ENCODE results near the gene C17orf114.
"Not testable (repeated sequence)": the region's sequence is repeated elsewhere in the genome, so short reads cannot be mapped to it uniquely, and the experiment has no call there.

The C17orf114 gene

GRCh38 chr17:4838309-4838785 is 36.2 kb upstream of the C17orf114 start:
- peaks cover 9% of the 10 kb centered on the region for H3K4me1 ChIP-seq (ENCODE audit: control insufficient read depth, insufficient read depth, low read length)
- H3K36me3 ChIP-seq (ENCODE audit: control insufficient read depth, insufficient read depth, low read length) = no peaks in the 10 kb centered on the region

GRCh38 chr17:4837471-4838308 is 35.6 kb upstream of the C17orf114 start:
- Histone ChIP-seq H3K4me1 (ENCODE audit: control insufficient read depth, insufficient read depth, low read length) (peaks cover 9% of the 10 kb centered on the region), H3K27me3 (ENCODE audit: control insufficient read depth, insufficient read depth, low read length) (no peaks in the 10 kb centered on the region), H3K9me3 (ENCODE audit: control insufficient read depth, insufficient read depth, low read length) (no peaks in the 10 kb centered on the region), H3K9ac (ENCODE audit: low read depth, low read length) (no peak overlapping the region), H3K4me3 (ENCODE audit: low read depth, low read length) (no peak overlapping the region), H3K36me3 (ENCODE audit: control insufficient read depth, insufficient read depth, low read length) (no peaks in the 10 kb centered on the region)

More at GRCh38 chr17:4838309-4838785, 36.2 kb upstream of the C17orf114 start:
- no peaks in the 10 kb centered on the region for H3K27me3 ChIP-seq (ENCODE audit: control insufficient read depth, insufficient read depth, low read length)
- no peak overlapping the region for H3K9ac ChIP-seq (ENCODE audit: low read depth, low read length)
- H3K9me3 ChIP-seq (ENCODE audit: control insufficient read depth, insufficient read depth, low read length) = no peaks in the 10 kb centered on the region
- no peak overlapping the region for H3K4me3 ChIP-seq (ENCODE audit: low read depth, low read length)

GRCh38 chr17:4836221-4836620 is 34.1 kb upstream of the C17orf114 start:
- Histone ChIP-seq H3K4me1 (ENCODE audit: control insufficient read depth, insufficient read depth, low read length) (peaks cover 9% of the 10 kb centered on the region), H3K9me3 (ENCODE audit: control insufficient read depth, insufficient read depth, low read length) (no peaks in the 10 kb centered on the region), H3K4me3 (ENCODE audit: low read depth, low read length) (no peak overlapping the region), H3K9ac (ENCODE audit: low read depth, low read length) (no peak overlapping the region), H3K36me3 (ENCODE audit: control insufficient read depth, insufficient read depth, low read length) (no peaks in the 10 kb centered on the region), H3K27me3 (ENCODE audit: control insufficient read depth, insufficient read depth, low read length) (no peaks in the 10 kb centered on the region)

GRCh38 chr17:4834681-4835020 is 32.5 kb upstream of the C17orf114 start:
- Histone ChIP-seq H3K27me3 (ENCODE audit: control insufficient read depth, insufficient read depth, low read length) (no peaks in the 10 kb centered on the region), H3K4me1 (ENCODE audit: control insufficient read depth, insufficient read depth, low read length) (peaks cover 7% of the 10 kb centered on the region), H3K36me3 (ENCODE audit: control insufficient read depth, insufficient read depth, low read length) (no peaks in the 10 kb centered on the region), H3K9ac (ENCODE audit: low read depth, low read length) (no peak overlapping the region), H3K4me3 (ENCODE audit: low read depth, low read length) (peak overlapping the region; percentile 90), H3K9me3 (ENCODE audit: control insufficient read depth, insufficient read depth, low read length) (no peaks in the 10 kb centered on the region)

GRCh38 chr17:4833941-4834680 is 32.0 kb upstream of the C17orf114 start:
- Histone ChIP-seq H3K36me3 (ENCODE audit: control insufficient read depth, insufficient read depth, low read length) (no peaks in the 10 kb centered on the region), H3K4me3 (ENCODE audit: low read depth, low read length) (peak overlapping the region; percentile 90), H3K27me3 (ENCODE audit: control insufficient read depth, insufficient read depth, low read length) (no peaks in the 10 kb centered on the region), H3K9me3 (ENCODE audit: control insufficient read depth, insufficient read depth, low read length) (no peaks in the 10 kb centered on the region), H3K9ac (ENCODE audit: low read depth, low read length) (peak overlapping the region; percentile 41), H3K4me1 (ENCODE audit: control insufficient read depth, insufficient read depth, low read length) (peaks cover 7% of the 10 kb centered on the region)

- peak within 1 kb of the TSS; percentile 47 for H3K9ac ChIP-seq (ENCODE audit: low read depth, low read length)
- peak within 1 kb of the TSS; percentile 90 for H3K4me3 ChIP-seq (ENCODE audit: low read depth, low read length)
- H3K4me1 ChIP-seq (ENCODE audit: control insufficient read depth, insufficient read depth, low read length) = peaks cover 7% of the 10 kb centered on the region
- H3K9me3 ChIP-seq (ENCODE audit: control insufficient read depth, insufficient read depth, low read length) = no peaks in the 10 kb centered on the region
- H3K36me3 ChIP-seq (ENCODE audit: control insufficient read depth, insufficient read depth, low read length) = no peaks in the 10 kb centered on the region
- no peaks in the 10 kb centered on the region for H3K27me3 ChIP-seq (ENCODE audit: control insufficient read depth, insufficient read depth, low read length)
Measured at GRCh38 chr17:4833178-4833940, 31.2 kb upstream of the C17orf114 start, which contains the start of gene MINK1. TSS of gene MINK1 (plus strand) at chr17:4833340. CDS start at chr17:4833584, 244 bp downstream.

- H3K36me3 ChIP-seq (ENCODE audit: control insufficient read depth, insufficient read depth, low read length); H3K4me1 ChIP-seq (ENCODE audit: control insufficient read depth, insufficient read depth, low read length); H3K9me3 ChIP-seq (ENCODE audit: control insufficient read depth, insufficient read depth, low read length); H3K27me3 ChIP-seq (ENCODE audit: control insufficient read depth, insufficient read depth, low read length): not testable (repeated sequence)
- H3K4me3 ChIP-seq (ENCODE audit: low read depth, low read length) = peak overlapping the region; percentile 90
- H3K9ac ChIP-seq (ENCODE audit: low read depth, low read length) = peak overlapping the region; percentile 47
Measured at GRCh38 chr17:4832829-4833177, 30.7 kb upstream of the C17orf114 start.

GRCh38 chr17:4827399-4827798 is 25.3 kb upstream of the C17orf114 start:
- Histone ChIP-seq H3K9ac (ENCODE audit: low read depth, low read length) (no peak overlapping the region), H3K4me3 (ENCODE audit: low read depth, low read length) (no peak overlapping the region), H3K27me3 (ENCODE audit: control insufficient read depth, insufficient read depth, low read length) (no peaks in the 10 kb centered on the region), H3K36me3 (ENCODE audit: control insufficient read depth, insufficient read depth, low read length) (peaks cover 14% of the 10 kb centered on the region), H3K9me3 (ENCODE audit: control insufficient read depth, insufficient read depth, low read length) (no peaks in the 10 kb centered on the region), H3K4me1 (ENCODE audit: control insufficient read depth, insufficient read depth, low read length) (no peaks in the 10 kb centered on the region)

- H3K9me3 ChIP-seq (ENCODE audit: control insufficient read depth, insufficient read depth, low read length) = no peaks in the 10 kb centered on the region
- no peak overlapping the region for H3K9ac ChIP-seq (ENCODE audit: low read depth, low read length)
- H3K27me3 ChIP-seq (ENCODE audit: control insufficient read depth, insufficient read depth, low read length) = no peaks in the 10 kb centered on the region
- H3K4me1 ChIP-seq (ENCODE audit: control insufficient read depth, insufficient read depth, low read length) = no peaks in the 10 kb centered on the region
- H3K4me3 ChIP-seq (ENCODE audit: low read depth, low read length) = no peak overlapping the region
- peaks cover 27% of the 10 kb centered on the region for H3K36me3 ChIP-seq (ENCODE audit: control insufficient read depth, insufficient read depth, low read length)
Measured at GRCh38 chr17:4823373-4824089, 21.4 kb upstream of the C17orf114 start.

GRCh38 chr17:4822835-4823234 is 20.7 kb upstream of the C17orf114 start:
- no peak overlapping the region for H3K9ac ChIP-seq (ENCODE audit: low read depth, low read length)
- no peak overlapping the region for H3K4me3 ChIP-seq (ENCODE audit: low read depth, low read length)
- peaks cover 29% of the 10 kb centered on the region for H3K36me3 ChIP-seq (ENCODE audit: control insufficient read depth, insufficient read depth, low read length)
- no peaks in the 10 kb centered on the region for H3K4me1 ChIP-seq (ENCODE audit: control insufficient read depth, insufficient read depth, low read length)
- H3K9me3 ChIP-seq (ENCODE audit: control insufficient read depth, insufficient read depth, low read length) = no peaks in the 10 kb centered on the region
- no peaks in the 10 kb centered on the region for H3K27me3 ChIP-seq (ENCODE audit: control insufficient read depth, insufficient read depth, low read length)

- Histone ChIP-seq H3K36me3 (ENCODE audit: control insufficient read depth, insufficient read depth, low read length) (peaks cover 49% of the 10 kb centered on the region), H3K9me3 (ENCODE audit: control insufficient read depth, insufficient read depth, low read length) (no peaks in the 10 kb centered on the region), H3K27me3 (ENCODE audit: control insufficient read depth, insufficient read depth, low read length) (no peaks in the 10 kb centered on the region), H3K4me3 (ENCODE audit: low read depth, low read length) (no peak overlapping the region), H3K9ac (ENCODE audit: low read depth, low read length) (no peak overlapping the region), H3K4me1 (ENCODE audit: control insufficient read depth, insufficient read depth, low read length) (no peaks in the 10 kb centered on the region)
Measured at GRCh38 chr17:4818276-4818675, 16.1 kb upstream of the C17orf114 start.
